RKO (cell line): Measurements from ENCODE around the gene MPPED1.

ENCODE experiments used
- DNase-seq: peaks from one replicate; pipeline ENCODE4 v3.0.0-alpha.2; 2016; ENCODE audit warnings: low spot score

The MPPED1 gene

DNA sequence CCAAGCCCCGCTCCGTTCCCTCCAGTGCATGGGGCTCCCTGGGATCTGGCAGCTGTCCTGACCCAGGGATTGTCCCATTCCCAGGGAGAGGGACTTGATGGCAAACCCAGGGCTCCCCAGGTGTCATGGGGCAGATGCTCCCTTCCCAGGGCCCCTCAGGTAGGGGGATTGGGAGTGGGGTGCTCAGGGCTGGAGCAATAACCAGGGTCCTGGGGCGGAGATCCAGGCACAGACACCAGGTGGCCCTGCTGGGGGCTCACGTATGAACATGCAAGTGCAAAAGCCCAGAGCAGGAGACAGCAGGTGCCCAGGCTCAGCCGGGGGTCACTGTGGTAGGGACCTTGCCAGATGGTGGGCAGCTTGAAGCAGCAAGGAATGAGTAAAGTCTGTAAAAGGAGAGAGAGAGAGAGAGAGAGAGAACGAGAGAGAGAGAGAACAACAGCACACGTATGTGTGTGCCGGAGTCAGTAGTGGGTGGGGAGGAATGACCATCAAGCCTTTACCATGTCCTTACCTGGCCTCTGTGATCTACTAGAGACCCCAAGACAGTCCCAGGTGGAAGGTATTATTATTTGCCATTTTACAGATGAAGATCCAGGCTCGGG lies 19.3 kb upstream of the MPPED1 start:
- DNase-seq = no peak

DNA sequence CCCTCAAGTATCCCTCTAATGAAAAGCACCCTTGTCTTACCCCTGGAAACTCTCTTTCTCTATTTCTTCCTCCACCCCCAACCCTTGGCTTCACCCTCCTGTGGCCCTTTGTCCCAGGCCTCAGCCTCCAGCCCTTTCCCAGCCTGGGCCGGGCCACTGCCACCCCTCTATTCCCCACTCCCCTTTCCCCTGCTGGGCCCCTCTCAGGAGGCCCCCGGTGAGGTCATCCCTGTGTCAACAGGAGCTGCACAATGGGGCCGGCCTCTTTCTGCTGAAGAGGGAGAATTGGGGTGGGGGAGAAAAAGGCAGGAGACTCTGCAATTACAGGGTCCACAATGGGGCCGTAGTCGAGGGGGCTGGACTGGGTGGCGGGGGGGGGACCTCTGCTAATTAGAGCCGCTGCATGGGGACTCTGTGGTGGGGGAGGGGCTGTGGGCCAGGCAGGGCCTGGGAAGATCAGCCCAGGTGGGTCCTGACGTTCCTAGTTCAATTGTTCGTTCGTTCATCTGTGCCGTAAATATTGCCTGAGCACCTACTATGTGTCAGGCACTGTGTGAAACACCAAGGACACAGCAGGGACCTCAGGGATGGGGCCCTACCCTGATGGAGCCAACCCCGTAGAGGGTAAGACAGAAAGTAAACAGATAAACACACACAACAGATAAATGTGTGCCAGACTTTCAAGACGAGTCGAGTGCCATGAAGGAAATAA lies 18.5 kb upstream of the MPPED1 start:
- no peak for DNase-seq

DNA sequence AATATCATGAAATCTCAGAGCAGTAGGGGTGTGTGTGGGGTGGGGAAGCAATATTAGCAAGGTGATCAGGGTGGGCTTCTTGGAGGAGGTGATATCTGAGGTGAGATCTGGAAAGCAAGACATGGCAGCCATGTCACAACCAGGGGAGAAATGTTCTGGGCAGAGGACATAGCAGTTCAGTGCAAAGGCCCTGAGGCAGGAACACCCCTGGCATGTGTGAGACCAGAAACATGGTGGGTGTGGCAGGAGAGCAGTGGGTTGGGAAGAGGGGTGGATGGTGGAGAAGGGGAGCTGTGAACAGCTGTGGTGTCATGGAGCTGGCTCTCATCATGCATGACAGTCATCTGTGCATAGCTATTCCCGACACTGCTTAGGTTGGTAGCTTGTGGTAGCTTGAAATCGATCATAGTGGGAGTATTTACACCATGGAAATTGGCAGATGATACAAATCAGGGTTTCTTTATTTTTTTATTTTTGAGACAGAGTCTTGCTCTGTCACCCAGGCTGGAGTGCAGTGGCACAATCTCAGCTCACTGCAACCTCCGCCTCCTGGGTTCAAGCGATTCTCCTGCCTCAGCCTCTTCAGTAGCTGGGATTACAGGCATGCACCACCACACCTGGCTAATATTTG lies 17.9 kb upstream of the MPPED1 start:
- no peak for DNase-seq

DNA sequence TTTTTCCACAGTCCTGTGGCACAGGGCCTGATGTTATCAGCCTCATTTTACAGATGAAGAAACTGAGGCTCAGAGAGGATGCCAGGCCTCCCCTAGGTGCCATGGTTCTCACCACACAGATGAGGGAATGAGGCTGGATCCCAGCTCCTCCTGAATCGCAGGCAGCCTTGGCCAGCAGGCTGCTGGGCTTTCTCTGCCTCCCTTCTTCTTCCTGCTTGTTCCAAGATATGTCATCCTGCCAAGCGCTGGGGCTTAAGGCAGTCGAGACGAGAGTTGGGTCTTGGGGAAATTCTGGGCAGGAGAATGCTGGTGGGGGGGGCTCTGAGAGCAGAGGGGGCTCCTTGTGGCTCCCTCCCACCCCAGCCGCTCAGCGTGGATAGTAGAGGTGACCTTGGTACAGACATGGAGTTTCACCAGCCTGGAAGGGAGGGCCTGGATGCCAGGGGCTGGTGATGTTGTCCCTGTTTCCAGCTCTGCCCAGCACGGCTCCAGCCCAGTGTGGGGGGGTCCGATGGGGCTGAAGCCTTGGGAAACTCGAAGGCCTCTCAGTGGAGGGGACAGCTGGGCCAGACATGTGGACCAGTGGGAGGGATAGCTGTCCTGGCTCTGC lies 16.6 kb upstream of the MPPED1 start:
- DNase-seq = no peak

DNA sequence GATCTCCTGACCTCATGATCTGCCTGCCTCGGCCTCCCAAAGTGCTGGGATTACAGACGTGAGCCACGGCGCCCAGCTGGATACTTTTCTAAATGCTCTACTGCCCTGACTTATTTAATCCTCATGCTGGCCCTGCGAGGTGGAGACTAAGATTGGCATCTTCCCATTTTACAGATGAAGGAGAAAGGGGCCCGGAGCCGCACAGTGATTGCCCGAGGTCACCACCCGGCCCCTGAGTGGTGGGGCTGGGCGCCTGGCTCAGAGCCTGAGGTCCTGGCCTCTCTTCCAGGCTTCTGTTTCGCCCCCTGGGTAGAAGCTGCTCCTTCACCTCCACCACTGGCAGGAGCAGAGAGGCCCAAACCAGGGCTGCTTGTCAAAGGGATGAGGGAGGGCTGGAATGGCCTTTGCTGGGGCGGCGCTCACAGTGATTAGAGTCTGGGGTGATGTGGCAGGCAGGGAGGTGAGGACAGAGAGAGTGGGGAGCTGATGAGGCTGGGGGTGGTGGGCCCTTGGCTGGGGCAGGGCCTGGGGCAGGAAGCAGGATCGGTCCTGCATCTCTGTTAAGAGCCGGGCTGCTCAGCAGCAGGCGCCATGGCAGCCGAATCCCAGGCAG lies 15.4 kb upstream of the MPPED1 start:
- DNase-seq = no peak

DNA sequence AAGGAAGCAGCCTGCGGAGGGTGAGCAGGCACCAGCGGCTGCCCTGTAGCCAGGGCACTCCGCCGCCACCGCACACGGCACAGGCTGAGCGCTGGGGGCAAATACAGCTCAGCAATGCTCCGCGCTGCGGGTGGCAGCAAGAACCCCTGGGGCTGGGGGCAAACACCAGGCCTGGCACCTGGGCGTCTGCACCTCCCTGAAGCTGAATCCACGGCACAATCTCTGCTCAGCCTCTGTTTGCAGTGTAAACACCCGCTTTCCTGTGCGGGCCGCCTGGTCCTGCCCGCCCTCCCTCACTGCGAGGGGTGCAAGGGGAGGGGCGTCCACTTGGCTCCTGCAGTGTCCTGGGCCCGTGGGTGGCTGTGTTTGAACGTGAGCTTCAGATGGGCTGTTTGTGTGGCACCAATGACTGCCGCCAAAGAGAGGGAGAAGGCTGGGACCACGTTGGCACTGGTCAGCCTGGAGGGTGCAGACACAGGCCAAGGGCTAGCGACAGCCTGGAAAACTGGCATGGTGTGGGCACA lies 14.8 kb upstream of the MPPED1 start:
- no peak for DNase-seq

DNA sequence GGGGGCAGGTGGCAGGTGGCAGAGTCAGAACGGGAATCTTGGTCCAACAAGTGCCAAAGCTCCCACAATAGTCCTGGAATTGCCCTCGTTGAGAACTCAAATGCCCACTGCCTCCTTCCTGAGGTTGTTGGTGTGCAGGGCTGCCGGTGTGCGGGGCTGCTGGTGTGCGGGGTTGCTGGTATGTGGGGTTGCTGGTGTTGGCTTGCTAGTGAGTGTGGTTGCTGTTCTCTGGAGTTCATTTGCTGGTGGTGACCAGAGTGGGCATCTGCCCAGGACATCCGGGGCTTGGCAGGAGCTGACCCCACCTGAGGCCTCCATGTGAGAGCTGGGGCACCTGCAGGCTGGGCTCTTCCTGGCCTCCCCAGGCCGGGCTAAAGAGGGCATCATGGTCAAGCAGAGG lies 14.0 kb upstream of the MPPED1 start:
- no peak for DNase-seq

DNA sequence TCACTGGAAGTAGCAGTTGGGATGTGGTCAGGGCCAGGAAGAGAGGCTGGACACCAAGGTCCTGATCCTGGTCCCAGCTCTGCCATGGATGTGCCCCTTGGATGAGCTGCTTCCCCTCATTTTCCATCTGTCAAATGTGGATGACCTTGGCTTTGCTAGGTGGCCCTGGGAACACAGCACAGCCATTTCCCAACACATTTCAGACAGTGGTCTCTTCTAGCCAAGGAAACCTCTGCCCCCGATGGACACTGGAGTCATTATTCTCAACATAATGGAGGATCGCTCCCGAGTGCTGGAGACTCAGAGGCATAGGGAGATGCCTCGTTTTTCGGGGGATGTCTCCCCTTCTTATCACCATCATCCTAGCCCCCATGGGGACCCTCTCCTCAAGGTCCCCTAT lies 13.6 kb upstream of the MPPED1 start:
- no peak for DNase-seq

DNA sequence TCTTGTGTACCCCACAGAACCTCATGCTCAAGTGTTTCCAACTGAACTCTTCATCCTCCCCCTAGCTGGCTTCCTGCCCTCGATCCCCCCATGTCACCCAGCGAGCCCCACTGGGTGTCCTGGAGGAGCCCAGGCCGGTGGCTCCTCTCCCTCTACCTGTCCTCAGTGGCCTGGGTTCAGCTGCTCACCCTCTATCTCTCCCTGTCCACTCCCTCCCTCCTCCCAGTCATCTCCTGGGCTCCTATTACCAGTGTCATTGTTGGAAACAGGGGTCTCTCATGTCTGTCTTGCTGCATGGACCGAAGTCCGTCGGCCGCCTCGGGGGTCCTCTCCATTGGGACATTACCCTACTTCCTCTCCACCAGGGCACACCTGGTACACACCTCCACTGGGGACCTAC lies 12.9 kb upstream of the MPPED1 start:
- DNase-seq = no peak

DNA sequence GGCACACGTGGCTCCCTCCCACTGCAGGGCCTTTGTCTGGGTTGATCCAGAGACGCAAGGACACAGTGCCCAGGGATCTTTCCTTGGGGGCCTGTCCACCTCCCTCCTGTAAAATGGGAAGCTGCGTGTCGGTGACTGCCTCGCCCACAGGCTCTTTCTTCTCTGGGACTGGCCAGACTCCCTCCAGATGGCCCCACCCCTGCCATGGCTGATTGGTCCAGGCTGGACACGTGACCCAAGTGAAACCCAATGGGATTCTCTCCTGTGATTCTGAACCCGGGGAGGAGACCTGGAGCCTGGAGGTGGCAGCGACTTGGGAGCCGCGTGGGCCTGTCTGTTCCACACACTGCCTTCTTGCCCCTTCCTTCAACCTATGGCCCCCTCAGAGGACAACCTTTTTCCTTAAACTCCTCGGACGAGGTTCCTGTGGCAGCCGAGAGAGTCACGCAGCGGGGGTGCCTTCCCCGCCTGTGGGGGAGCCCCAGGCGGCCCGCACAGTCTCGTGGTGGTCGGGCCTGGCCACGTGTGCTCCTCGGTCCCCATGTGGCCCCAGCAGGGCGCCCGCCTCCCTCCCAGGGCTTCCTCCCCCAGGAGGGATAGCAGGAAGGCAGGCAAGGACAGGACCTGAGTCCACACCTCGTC lies 12.4 kb upstream of the MPPED1 start:
- DNase-seq = no peak

DNA sequence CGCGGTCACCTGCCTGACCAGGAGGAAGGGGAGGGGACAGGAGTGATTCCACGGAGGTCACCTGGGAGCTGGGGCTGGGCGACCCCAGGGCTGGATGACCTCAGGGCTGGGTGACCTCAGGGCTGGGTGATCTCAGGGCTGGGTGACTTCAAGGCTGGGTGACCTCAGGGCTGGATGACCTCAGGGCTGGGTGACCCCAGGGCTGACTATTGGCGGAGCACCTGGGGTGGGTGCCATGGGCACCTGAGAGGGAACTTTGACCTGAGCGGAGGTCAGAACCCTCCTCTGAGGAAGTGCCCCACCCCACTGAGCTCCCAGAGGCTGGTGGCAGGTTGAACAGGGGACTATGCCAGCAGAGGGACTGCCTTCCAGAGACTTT lies 11.8 kb upstream of the MPPED1 start:
- no peak for DNase-seq

DNA sequence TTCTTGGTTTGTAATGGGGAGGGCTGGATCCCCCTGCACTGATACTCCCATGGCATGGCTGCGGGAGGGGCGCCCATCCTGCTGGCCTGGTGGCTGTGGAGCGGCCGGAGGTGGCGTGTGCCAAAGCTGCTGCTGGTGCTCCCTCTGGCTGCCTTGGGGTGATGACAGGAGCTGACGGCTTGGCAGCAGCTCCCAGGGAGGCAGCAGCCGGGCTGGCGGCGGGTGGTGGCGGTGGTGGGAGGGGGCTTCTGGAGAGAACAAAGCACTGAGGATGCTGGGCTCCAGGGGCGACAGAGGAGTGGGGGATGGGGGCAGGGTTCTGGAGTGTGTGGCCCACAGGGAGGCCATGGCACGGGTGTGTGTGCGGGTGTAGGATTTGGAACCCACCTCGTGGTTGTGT lies 11.4 kb upstream of the MPPED1 start:
- DNase-seq = no peak

DNA sequence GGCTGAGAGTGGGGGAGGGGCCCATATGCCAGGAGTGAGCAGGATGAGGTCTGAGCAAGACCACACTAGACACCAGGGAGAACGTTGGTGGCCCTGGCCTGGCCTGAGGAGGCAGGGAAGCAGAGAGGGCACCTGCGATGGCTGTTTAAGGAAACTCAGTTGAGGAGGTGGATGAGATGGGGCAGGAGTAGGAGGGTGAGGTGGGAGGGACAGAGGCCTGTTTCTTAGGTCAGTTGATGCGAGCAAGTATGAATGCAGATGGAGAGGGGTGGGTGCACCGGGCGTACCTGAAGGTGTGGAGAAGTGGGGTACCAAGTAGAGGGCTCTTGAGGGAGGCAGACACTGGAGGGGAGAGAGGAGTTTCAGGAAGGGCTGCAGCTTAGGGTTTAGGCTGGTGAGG lies 10.6 kb upstream of the MPPED1 start:
- DNase-seq = no peak

DNA sequence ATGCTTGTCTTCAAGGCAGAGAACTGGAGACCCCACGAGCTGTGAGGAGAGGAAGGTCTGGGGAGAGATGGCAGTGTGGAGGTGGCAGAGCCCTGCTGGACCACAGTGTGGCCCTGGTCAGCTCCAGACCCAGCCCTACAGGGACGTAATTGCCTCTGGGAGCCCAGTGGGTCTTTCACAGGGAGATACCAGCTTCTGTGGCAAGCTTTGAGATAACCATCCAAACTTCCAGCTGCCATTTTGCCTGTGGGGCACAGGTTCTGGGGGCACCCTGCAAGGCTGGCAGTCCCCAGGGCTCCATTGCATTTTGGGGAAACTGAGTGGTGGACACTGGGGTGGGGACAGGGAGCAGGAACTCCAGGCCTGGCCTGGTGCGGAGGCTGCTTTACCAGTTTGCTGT lies 10.2 kb upstream of the MPPED1 start:
- DNase-seq = no peak

DNA sequence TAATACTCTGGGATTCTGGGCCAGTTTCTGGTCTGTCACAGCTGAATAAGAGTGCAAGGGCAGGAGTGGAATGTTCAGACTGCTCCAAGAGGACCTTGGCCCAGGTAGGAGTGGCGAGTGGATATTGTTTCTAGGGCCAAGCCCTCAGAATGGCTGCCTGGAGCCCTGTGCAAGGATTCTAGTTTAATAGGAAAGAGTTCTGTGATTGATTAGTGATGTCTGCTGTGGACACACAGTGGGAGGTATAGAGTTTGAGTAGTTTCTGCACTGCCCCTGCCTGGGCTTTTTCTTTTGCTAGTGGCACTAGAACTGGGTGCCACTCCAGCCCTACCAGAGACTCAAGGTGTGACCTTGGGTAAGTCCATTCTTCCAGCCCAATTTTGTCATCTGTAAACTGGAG lies 9.7 kb upstream of the MPPED1 start:
- no peak for DNase-seq

DNA sequence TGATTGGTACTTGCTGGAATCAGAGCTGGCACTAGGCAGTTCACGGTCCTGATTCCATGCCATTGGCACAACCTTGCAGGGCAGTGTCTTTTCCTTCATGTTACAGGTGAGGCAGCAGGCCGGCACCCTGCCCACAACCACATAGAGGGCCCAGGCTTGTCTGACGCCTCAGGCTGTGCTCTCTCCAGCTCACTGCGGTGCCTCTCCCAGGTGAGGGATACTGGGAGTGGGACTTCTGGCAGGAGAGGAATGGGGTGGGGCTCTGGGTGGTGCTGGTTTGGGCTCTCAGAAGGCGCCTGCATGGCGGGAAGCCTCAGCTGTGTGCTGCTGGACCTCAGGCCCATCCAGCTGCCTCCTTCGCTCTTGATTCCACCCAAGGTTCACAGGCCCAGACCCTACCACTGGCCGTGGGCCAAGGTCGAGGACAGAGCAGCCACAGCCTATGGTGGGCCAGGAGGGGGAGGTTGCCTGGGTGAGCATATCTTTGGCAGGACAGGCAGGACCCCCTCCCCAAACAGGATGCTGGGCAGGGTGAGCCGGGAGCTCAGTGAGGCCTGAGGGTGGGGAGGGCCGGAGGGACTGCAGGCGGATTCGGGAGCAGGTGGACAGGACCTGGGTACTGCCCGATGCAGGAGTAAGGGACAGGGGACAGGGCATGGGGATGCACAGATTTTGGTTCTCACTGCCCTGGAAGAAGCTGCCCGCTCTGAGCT lies 7.0 kb upstream of the MPPED1 start:
- DNase-seq = no peak

DNA sequence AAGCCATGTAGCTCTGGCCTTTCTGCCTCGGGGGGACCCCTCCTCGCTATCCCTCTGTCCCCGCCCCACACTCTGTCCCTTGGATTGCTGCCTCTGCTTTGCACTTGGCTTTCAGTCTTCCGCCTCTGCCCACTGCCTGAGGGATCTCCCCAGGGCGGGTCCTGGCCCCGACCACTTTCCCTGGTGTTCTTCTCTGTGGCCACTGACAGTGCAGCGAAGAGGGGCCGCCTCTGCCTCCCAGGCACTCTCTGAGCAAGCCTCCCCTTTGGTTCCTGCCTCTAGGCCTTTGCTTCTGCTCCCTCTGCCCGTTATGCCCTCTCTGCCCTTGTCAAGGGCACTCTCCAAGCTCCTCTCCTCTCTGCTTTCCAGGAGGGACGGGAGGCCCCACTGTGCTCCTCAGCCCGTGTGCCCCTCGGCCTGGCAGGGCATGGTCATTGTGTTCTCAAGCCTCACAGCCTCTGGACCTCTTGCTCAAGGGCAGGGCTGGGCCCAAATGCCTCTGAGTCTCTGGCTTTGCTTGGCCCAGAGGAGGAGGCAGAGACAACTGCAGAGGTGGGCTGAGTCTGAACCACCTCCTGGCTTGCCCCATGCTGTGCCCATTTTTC lies 5.5 kb upstream of the MPPED1 start:
- DNase-seq = no peak

DNA sequence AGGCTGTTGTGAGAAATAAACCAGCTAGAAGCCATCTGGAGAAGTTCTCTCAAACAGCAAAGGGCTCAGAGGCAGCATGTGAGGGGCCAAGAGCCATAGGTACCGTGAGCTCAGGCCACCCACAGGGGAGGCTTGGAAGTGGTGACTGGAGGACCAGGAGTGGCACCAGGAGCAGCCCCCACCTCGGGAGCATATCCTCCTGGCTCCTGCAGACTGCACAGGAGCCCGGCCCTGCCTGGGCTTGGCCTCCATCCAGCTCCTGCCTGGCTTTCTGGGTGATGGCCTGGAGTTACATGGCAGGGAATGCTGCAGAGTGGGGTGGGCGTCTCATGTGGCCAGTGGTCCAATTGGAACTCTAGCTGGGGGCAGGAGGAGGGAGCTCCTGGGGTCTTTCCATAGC lies 4.2 kb upstream of the MPPED1 start:
- no peak for DNase-seq

DNA sequence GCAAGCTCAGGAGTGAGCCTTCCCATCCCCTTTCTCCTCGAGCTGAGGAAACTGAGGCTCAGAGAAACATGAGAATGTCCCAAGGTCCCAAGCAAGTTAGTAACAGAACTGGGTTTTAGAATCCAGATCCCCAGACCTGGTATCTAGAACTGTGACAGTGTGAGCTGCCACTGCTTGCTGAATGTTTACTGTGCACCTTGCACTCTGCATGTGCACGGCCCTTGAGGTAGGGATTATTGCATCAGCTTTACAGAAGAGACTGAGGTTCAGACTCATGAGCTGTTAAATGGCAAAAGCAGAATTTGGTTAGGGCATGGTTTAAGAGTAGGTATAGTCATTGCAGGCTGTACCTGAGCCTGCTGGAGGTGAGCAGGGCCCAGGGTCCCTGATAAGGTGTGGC lies 3.8 kb upstream of the MPPED1 start:
- no peak for DNase-seq

DNA sequence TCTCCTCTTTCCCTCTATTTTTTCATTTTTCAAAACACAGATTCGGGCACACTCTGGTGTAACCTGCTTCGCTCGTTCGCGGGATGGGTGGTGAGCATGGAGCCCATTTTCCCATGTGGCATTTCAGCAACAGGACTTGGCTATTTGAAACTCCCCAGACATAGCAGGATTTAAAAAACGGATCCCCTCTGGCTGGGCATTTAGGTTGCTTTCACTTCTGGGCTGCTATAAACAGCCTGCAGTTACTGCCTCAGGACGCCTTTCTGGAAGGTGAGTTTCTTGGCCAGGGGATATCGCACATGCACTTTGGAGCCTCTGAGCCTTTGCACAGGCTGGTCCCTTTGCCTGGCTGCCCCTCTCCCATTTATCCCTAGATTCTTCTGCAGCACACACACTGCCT lies 2.8 kb upstream of the MPPED1 start:
- no peak for DNase-seq

DNA sequence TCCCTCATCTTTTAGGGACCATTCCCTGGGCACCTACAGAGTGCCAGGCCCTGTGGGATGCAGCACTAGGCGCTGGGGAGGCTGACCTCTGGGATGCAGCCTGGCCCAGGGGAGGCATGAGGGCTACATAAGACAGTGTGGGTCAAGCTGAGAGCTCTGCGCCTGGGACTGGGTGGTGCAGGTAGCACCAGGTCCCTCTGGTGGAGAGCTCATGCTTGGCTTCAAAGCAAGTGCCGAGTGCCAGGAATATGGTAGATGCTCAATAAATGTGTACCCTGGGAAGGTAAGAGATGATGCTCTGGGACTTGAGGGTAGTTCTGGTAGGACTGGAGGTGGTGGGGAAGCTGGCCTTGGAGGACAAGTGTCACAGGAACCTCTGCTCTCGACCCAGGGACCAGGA lies 2.0 kb upstream of the MPPED1 start:
- DNase-seq = no peak
